ENCODE data around the gene C1orf159. TPM values are rescaled to one million over a fixed set of nuclear protein-coding genes. Genes with fewer than 3 reads are reported as not detected.

The C1orf159 gene
- total RNA-seq, 2 donors from 2014 or later = 23.1 to 29.5 TPM

- H3K9me3 Mint-ChIP-seq = peaks cover 25% of the 10 kb centered on the region
- H3K27ac Mint-ChIP-seq = no peak overlapping the region
- no peak overlapping the region for H3K27ac ChIP-seq (ENCODE audit: low read depth, low read length)
- H3K9ac ChIP-seq (ENCODE audit: extremely low read depth, low read length, poor library complexity, severe bottlenecking) = no peak overlapping the region
- WGBS, 2 experiments (ENCODE audit: insufficient coverage in 1 of 2, insufficient read length in 1 of 2) = 93 to 96% methylated on average over 13 of the region's 13 CpGs
- H3K36me3 Mint-ChIP-seq (ENCODE audit: low read depth) = peaks cover 42% of the 10 kb centered on the region
- peaks cover 26% of the 10 kb centered on the region for H3K27me3 Mint-ChIP-seq (ENCODE audit: insufficient read depth)
- no peaks in the 10 kb centered on the region for H3K4me1 ChIP-seq (ENCODE audit: control insufficient read depth, insufficient read depth, low read length)
- H3K9me3 ChIP-seq (ENCODE audit: control insufficient read depth, low read length) = peaks cover 9% of the 10 kb centered on the region
- peak overlapping the region; percentile 70 for H3K4me3 Mint-ChIP-seq
- H3K36me3 ChIP-seq (ENCODE audit: control insufficient read depth, insufficient read depth, low read length) = peaks cover 11% of the 10 kb centered on the region
- no peak for DNase-seq
- peaks cover 24% of the 10 kb centered on the region for H3K27me3 ChIP-seq (ENCODE audit: control insufficient read depth, insufficient read depth, low read length, poor library complexity, severe bottlenecking)
- TF ChIP-seq CTCF (conservative IDR thresholded peaks at IDR 0.05) = no peak
- H3K4me3 ChIP-seq (ENCODE audit: low read length) = peak overlapping the region; percentile 81
- H3K4me1 Mint-ChIP-seq = peaks cover 4% of the 10 kb centered on the region
Observed at GRCh38 chr1:1114431-1114830, 1.5 kb downstream of the C1orf159 start.

GRCh38 chr1:1112237-1112985, 3.5 kb downstream of the C1orf159 start:
- Mint-ChIP-seq H3K27me3 (ENCODE audit: insufficient read depth) (peaks cover 10% of the 10 kb centered on the region), H3K27ac (no peak overlapping the region), H3K4me1 (peaks cover 4% of the 10 kb centered on the region), H3K9me3 (peaks cover 33% of the 10 kb centered on the region), H3K36me3 (ENCODE audit: low read depth) (peaks cover 50% of the 10 kb centered on the region), H3K4me3 (no peak overlapping the region)
- H3K9ac ChIP-seq (ENCODE audit: extremely low read depth, low read length, poor library complexity, severe bottlenecking) = no peak overlapping the region
- H3K9me3 ChIP-seq (ENCODE audit: control insufficient read depth, low read length) = peaks cover 9% of the 10 kb centered on the region
- H3K27me3 ChIP-seq (ENCODE audit: control insufficient read depth, insufficient read depth, low read length, poor library complexity, severe bottlenecking) = peaks cover 3% of the 10 kb centered on the region
- H3K4me1 ChIP-seq (ENCODE audit: control insufficient read depth, insufficient read depth, low read length) = no peaks in the 10 kb centered on the region
- H3K27ac ChIP-seq (ENCODE audit: low read depth, low read length) = no peak overlapping the region
- peaks cover 11% of the 10 kb centered on the region for H3K36me3 ChIP-seq (ENCODE audit: control insufficient read depth, insufficient read depth, low read length)
- H3K4me3 ChIP-seq (ENCODE audit: low read length) = no peak overlapping the region
- TF ChIP-seq CTCF (conservative IDR thresholded peaks at IDR 0.05) = no peak
- WGBS, 2 experiments (ENCODE audit: insufficient coverage in 1 of 2, insufficient read length in 1 of 2) = 93 to 96% methylated on average over 26 to 30 of the region's 30 CpGs
- no peak for DNase-seq

GRCh38 chr1:1111516-1112236, 4.2 kb downstream of the C1orf159 start:
- Histone ChIP-seq H3K27ac (ENCODE audit: low read depth, low read length) (no peak overlapping the region), H3K36me3 (ENCODE audit: control insufficient read depth, insufficient read depth, low read length) (peaks cover 11% of the 10 kb centered on the region), H3K4me1 (ENCODE audit: control insufficient read depth, insufficient read depth, low read length) (no peaks in the 10 kb centered on the region), H3K9ac (ENCODE audit: extremely low read depth, low read length, poor library complexity, severe bottlenecking) (no peak overlapping the region), H3K4me3 (ENCODE audit: low read length) (no peak overlapping the region), H3K27me3 (ENCODE audit: control insufficient read depth, insufficient read depth, low read length, poor library complexity, severe bottlenecking) (no peaks in the 10 kb centered on the region), H3K9me3 (ENCODE audit: control insufficient read depth, low read length) (peaks cover 13% of the 10 kb centered on the region)
- Mint-ChIP-seq H3K9me3 (peaks cover 38% of the 10 kb centered on the region), H3K27ac (no peak overlapping the region), H3K27me3 (ENCODE audit: insufficient read depth) (peaks cover 6% of the 10 kb centered on the region), H3K4me3 (no peak overlapping the region), H3K4me1 (peaks cover 4% of the 10 kb centered on the region), H3K36me3 (ENCODE audit: low read depth) (peaks cover 54% of the 10 kb centered on the region)
- WGBS, 2 experiments (ENCODE audit: insufficient coverage in 1 of 2, insufficient read length in 1 of 2) = 95 to 96% methylated on average over 23 to 28 of the region's 28 CpGs
- peak; percentile 40 for DNase-seq
- no peak for TF ChIP-seq CTCF (conservative IDR thresholded peaks at IDR 0.05)
